Left lung (tissue), 10 donors: ENCODE results near the gene KRTAP4-1. TPM values are rescaled to one million over a fixed set of nuclear protein-coding genes. Genes with fewer than 3 reads are reported as not detected.
"Not testable (repeated sequence)": the region's sequence is repeated elsewhere in the genome, so short reads cannot be mapped to it uniquely, and the experiment has no call there.

Experiments used
- ATAC-seq: fragments of 200-7000 bp; cut with Tn5 transposase; one replicate; pipeline ENCODE4 v1.9.1; 2020; ENCODE audit warnings: moderate library complexity
- DNase-seq, 4 donors: peaks; one replicate each; pipeline ENCODE4 v3.0.0-alpha.2; 2013 to 2020
- H3K27ac ChIP-seq, 2 donors: fragments of 200-600 bp; sonication (generic) in 1 of 2; one replicate each; pipeline versions ENCODE4 v1.5.0 to v1.8.0; 2020 to 2021
- H3K27me3 ChIP-seq, 2 donors: fragments of 200-600 bp; sonication (generic) in 1 of 2; one replicate each; pipeline versions ENCODE4 v1.5.0 to v1.8.0; 2020 to 2021
- H3K36me3 ChIP-seq, 2 donors: fragments of 200-600 bp; sonication (generic) in 1 of 2; one replicate each; pipeline versions ENCODE4 v1.5.0 to v1.8.0; 2020 to 2021
- H3K4me1 ChIP-seq, 2 donors: fragments of 200-600 bp; one replicate each; pipeline ENCODE4 v1.8.0; 2021
- H3K4me3 ChIP-seq, 2 donors: fragments of 200-600 bp; sonication (generic) in 1 of 2; one replicate each; pipeline versions ENCODE4 v1.5.0 to v1.8.0; 2020 to 2021; ENCODE audit warnings: mild to moderate bottlenecking in 1 of 2
- H3K9me3 ChIP-seq, 2 donors: fragments of 200-600 bp; sonication (generic) in 1 of 2; one replicate each; pipeline versions ENCODE4 v1.5.0 to v1.8.0; 2020 to 2021
- CTCF ChIP-seq, 2 donors: fragments of 200-600 bp; sonication (generic) in 1 of 2; IDR thresholded peaks; one replicate each; pipeline versions ENCODE4 v1.5.0 to v1.8.0; 2021; ENCODE audit warnings: antibody characterized with exemption in 2 of 2
- intact Hi-C, 2 donors: fragments of 100-400 bp; cut with DNase I; formaldehyde crosslinking; loops; one replicate each; pipeline versions ENCODE4 v1.11.2 to v1.14.2; 2022
- polyA plus RNA-seq, 6 donors: library from polyadenylated mRNA; unstranded; fragments of 120-200 nt; gene quantifications; one replicate each; pipeline ENCODE4 v1.2.1, GENCODE V29; 2013; ENCODE audit not compliant: insufficient read length in 6 of 6
- total RNA-seq, 2 donors: library from RNA; stranded (reverse); fragmentation: NEBNext Ultra II Directional; extraction: Animal tissue kit (Norgen Biotek cat#: 25700); gene quantifications; one replicate each; pipeline ENCODE4 v1.2.1, GENCODE V29; 2021
- donor health status: DM: no; HTN: yes; CAD: no.
- donor health status: DM: no; HTN: no; CAD: no.

KRTAP4-1 gene
- total and polyA plus RNA-seq, 8 donors = not detected

GRCh38 chr17:41151525-41151924, 33.2 kb downstream of the KRTAP4-1 start:
- ATAC-seq (no peak), DNase-seq (no peak)
- H3K9me3 ChIP-seq = no peaks in the 10 kb centered on the region
- no peaks in the 10 kb centered on the region for H3K4me1 ChIP-seq
- H3K27me3 ChIP-seq = peaks cover 0 to 11% of the 10 kb centered on the region in 2 donors
- H3K36me3 ChIP-seq = no peaks in the 10 kb centered on the region
- no peak overlapping the region for H3K4me3 ChIP-seq
- no peak overlapping the region for H3K27ac ChIP-seq
- no peak for TF ChIP-seq CTCF (IDR thresholded peaks at IDR 0.05)
- intact Hi-C loops = no loop called here

- Histone ChIP-seq H3K27ac (no peak overlapping the region), H3K27me3 (peaks cover 0 to 10% of the 10 kb centered on the region in 2 donors), H3K9me3 (no peaks in the 10 kb centered on the region), H3K4me3 (no peak overlapping the region), H3K36me3 (no peaks in the 10 kb centered on the region), H3K4me1 (no peaks in the 10 kb centered on the region)
- ATAC-seq (no peak), DNase-seq (no peak)
- no peak for TF ChIP-seq CTCF (IDR thresholded peaks at IDR 0.05)
- intact Hi-C loops = no loop called here
These were observed 34.7 kb downstream of the KRTAP4-1 start for GRCh38 chr17:41150026-41150425.

GRCh38 chr17:41149652-41149985, 35.1 kb downstream of the KRTAP4-1 start, which contains the start of gene KRTAP4-5:
Gene KRTAP4-5 (minus strand): TSS chr17:41149825. CDS start chr17:41149767, 58 bp downstream.
- H3K27ac ChIP-seq = no peak within 1 kb of the TSS
- no peak for DNase-seq
- no peaks in the 10 kb centered on the region for H3K36me3 ChIP-seq
- no peak for ATAC-seq
- TF ChIP-seq CTCF (IDR thresholded peaks at IDR 0.05) = no peak
- H3K4me3 ChIP-seq = no peak within 1 kb of the TSS
- H3K9me3 ChIP-seq = no peaks in the 10 kb centered on the region
- H3K27me3 ChIP-seq = peaks cover 0 to 6% of the 10 kb centered on the region in 2 donors
- no peaks in the 10 kb centered on the region for H3K4me1 ChIP-seq
- intact Hi-C loops = no loop called here

GRCh38 chr17:41148971-41149651, 35.6 kb downstream of the KRTAP4-1 start:
- H3K9me3 ChIP-seq, H3K4me1 ChIP-seq, H3K4me3 ChIP-seq, H3K27ac ChIP-seq, DNase-seq, H3K36me3 ChIP-seq, H3K27me3 ChIP-seq, intact Hi-C loops, ATAC-seq: not testable (repeated sequence)

GRCh38 chr17:41147531-41148204, 37.0 kb downstream of the KRTAP4-1 start:
- no peak for TF ChIP-seq CTCF (IDR thresholded peaks at IDR 0.05)
- H3K36me3 ChIP-seq = no peaks in the 10 kb centered on the region
- H3K27me3 ChIP-seq = peaks cover 0 to 5% of the 10 kb centered on the region in 2 donors
- no peaks in the 10 kb centered on the region for H3K4me1 ChIP-seq
- no peak overlapping the region for H3K27ac ChIP-seq
- H3K4me3 ChIP-seq = no peak overlapping the region
- ATAC-seq = no peak
- H3K9me3 ChIP-seq = peaks cover 0 to 13% of the 10 kb centered on the region in 2 donors
- DNase-seq = no peak
- intact Hi-C loops = no loop called here
